A673 (cell line): Measurements from ENCODE around the gene LSM2. TPM values are rescaled to one million over a fixed set of nuclear protein-coding genes. Genes with fewer than 3 reads are reported as not detected.

Experiments
- BruUV-seq: library from RNA; stranded (reverse); fragments of 400-500 nt; replicated peaks from 2 replicates; lab custom pipeline; 2021; lab: Mats Ljungman, UMichigan
- CTCF ChIA-PET: fragments of 300-600 bp; sonication (Branson Sonifier 250); formaldehyde crosslinking; loops from one replicate; lab custom pipeline; 2022; ENCODE audit warnings: antibody characterized with exemption; lab: Charles Lee
- POLR2A ChIA-PET: fragments of 300-600 bp; sonication (Branson Sonifier 250); formaldehyde crosslinking; loops from one replicate; lab custom pipeline; 2022; ENCODE audit warnings: antibody characterized with exemption; ENCODE audit not compliant: low non-redundant PET; lab: Charles Lee
- DNase-seq: peaks from one replicate; pipeline ENCODE4 v3.0.0-alpha.2; 2015; ENCODE audit warnings: low spot score
- H3K27ac ChIP-seq: fragments of 200-600 bp; sonication (generic); 2 replicates; pipeline ENCODE4 v1.5.1; 2016; ENCODE audit warnings: mixed run types, low read depth, mild to moderate bottlenecking, mixed read lengths, antibody characterized with exemption, low read length; ENCODE audit not compliant: poor library complexity, severe bottlenecking
- H3K27me3 ChIP-seq: fragments of 200-600 bp; sonication (generic); replicated peaks from 2 replicates; pipeline ENCODE4 v1.6.1; 2017; ENCODE audit warnings: mixed run types, low read depth, mild to moderate bottlenecking, mixed read lengths, antibody characterized with exemption, low read length; ENCODE audit not compliant: insufficient read depth, poor library complexity
- H3K36me3 ChIP-seq: fragments of 200-600 bp; sonication (generic); 2 replicates; pipeline ENCODE4 v1.6.1; 2016; ENCODE audit warnings: mixed run types, mild to moderate bottlenecking, mixed read lengths, antibody characterized with exemption, low read length; ENCODE audit not compliant: insufficient read depth, poor library complexity, severe bottlenecking
- H3K4me1 ChIP-seq: fragments of 200-600 bp; sonication (generic); 2 replicates; pipeline ENCODE4 v1.6.1; 2017; ENCODE audit warnings: mixed run types, mild to moderate bottlenecking, mixed read lengths, antibody characterized with exemption, low read length; ENCODE audit not compliant: insufficient read depth, poor library complexity, severe bottlenecking
- H3K4me3 ChIP-seq: fragments of 200-600 bp; sonication (generic); 2 replicates; pipeline ENCODE4 v1.5.1; 2016; ENCODE audit warnings: low read depth, mixed run types, mild to moderate bottlenecking, mixed read lengths, low read length; ENCODE audit not compliant: poor library complexity, severe bottlenecking
- H3K9me3 ChIP-seq: fragments of 200-600 bp; sonication (generic); 2 replicates; pipeline ENCODE4 v1.6.1; 2016; ENCODE audit warnings: mixed run types, low read depth, mild to moderate bottlenecking, mixed read lengths, antibody characterized with exemption, low read length; ENCODE audit not compliant: poor library complexity, severe bottlenecking
- EZH2 ChIP-seq: fragments of 200-600 bp; sonication (generic); IDR thresholded peaks from 2 replicates; pipeline ENCODE4 v1.6.1; 2017; ENCODE audit warnings: borderline replicate concordance, low read depth, mild to moderate bottlenecking, mixed read lengths, antibody characterized with exemption, low read length; ENCODE audit not compliant: poor library complexity, severe bottlenecking
- intact Hi-C: fragments of 100-400 bp; cut with micrococcal nuclease; formaldehyde crosslinking; loops from one replicate; pipeline ENCODE4 v1.10.0; 2022; ENCODE audit not compliant: unreplicated experiment
- total RNA-seq: library from RNA; stranded (reverse); gene quantifications from 2 replicates; pipeline ENCODE4 v1.2.3, GENCODE V29; 2021
- TF ChIP-seq, protein P1 (sequence below): fragments of 300-800, 200-600 bp; sonication (generic); conservative IDR thresholded peaks from 2 replicates; pipeline ENCODE4 v1.5.1; 2017; ENCODE audit warnings: low read depth, mild to moderate bottlenecking, antibody characterized with exemption, low read length, moderate library complexity, mixed read lengths

The LSM2 gene
- total RNA-seq, 1 experiment from 2014 or later = 99.8 TPM

DNA sequence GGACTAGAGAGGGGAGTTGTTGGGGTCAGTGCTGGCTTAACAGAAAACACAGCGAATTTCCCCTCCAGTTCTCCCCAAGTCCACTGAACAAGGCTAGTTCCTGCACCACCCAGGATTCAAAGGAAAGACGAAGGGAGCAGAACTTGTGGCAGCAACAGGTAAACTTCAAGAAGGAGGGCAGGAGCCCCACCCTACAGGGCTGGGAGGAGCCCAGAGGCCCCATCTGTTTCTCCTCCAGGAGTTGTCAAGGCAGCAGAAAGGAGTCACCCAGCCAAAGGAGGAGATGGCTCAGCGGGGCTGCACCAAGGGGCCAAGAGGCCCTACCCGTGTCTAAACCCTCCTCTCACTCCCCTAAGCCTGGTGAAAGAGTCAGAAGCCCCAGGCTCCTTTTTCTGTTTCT lies 42.6 kb downstream of the LSM2 start:
- POLR2A ChIA-PET = no interaction called here
- no peak for TF ChIP-seq EZH2
- TF ChIP-seq, protein P1, sequence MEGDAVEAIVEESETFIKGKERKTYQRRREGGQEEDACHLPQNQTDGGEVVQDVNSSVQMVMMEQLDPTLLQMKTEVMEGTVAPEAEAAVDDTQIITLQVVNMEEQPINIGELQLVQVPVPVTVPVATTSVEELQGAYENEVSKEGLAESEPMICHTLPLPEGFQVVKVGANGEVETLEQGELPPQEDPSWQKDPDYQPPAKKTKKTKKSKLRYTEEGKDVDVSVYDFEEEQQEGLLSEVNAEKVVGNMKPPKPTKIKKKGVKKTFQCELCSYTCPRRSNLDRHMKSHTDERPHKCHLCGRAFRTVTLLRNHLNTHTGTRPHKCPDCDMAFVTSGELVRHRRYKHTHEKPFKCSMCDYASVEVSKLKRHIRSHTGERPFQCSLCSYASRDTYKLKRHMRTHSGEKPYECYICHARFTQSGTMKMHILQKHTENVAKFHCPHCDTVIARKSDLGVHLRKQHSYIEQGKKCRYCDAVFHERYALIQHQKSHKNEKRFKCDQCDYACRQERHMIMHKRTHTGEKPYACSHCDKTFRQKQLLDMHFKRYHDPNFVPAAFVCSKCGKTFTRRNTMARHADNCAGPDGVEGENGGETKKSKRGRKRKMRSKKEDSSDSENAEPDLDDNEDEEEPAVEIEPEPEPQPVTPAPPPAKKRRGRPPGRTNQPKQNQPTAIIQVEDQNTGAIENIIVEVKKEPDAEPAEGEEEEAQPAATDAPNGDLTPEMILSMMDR = no peak
- peak overlapping the region; percentile 23 for H3K27ac ChIP-seq
- CTCF ChIA-PET = no interaction called here
- H3K36me3 ChIP-seq = peaks cover 46% of the 10 kb centered on the region
- H3K27me3 ChIP-seq = no peaks in the 10 kb centered on the region
- H3K4me1 ChIP-seq = no peaks in the 10 kb centered on the region
- DNase-seq = no peak
- BruUV-seq = TSS peak; percentile 46
- H3K9me3 ChIP-seq = no peaks in the 10 kb centered on the region
- no peak overlapping the region for H3K4me3 ChIP-seq
- intact Hi-C loops = no loop called here

DNA sequence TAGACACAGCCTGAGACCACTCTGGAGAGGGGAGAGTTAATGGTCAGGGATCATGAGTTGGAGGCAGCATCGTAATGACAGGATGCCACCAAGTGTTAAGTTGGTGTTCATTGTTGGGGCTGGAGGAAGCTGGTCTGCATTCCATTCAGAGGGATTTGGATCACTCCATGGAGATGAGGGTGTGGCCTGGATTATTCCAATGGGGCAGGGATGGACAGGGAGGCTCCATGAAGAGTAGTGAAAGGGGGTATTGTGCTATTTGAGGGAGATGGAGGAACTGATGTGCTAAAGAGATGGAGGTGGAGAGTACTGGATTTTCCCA lies 43.2 kb downstream of the LSM2 start:
- DNase-seq = peak; percentile 59
- Histone ChIP-seq H3K27me3 (no peaks in the 10 kb centered on the region), H3K9me3 (no peaks in the 10 kb centered on the region), H3K4me1 (no peaks in the 10 kb centered on the region), H3K4me3 (no peak overlapping the region), H3K36me3 (peaks cover 53% of the 10 kb centered on the region), H3K27ac (peak overlapping the region; percentile 57)
- BruUV-seq = no TSS peak
- TF ChIP-seq, protein P1 = no peak
- no peak for TF ChIP-seq EZH2
- intact Hi-C loops = no loop called here
- ChIA-PET CTCF (no interaction called here), POLR2A (no interaction called here)

GRCh38 chr6:31762878-31763618 lies 43.7 kb downstream of the LSM2 start:
- CTCF ChIA-PET = no interaction called here
- DNase-seq = no peak
- Histone ChIP-seq H3K36me3 (peaks cover 58% of the 10 kb centered on the region), H3K9me3 (no peaks in the 10 kb centered on the region), H3K4me3 (no peak overlapping the region), H3K4me1 (no peaks in the 10 kb centered on the region), H3K27me3 (no peaks in the 10 kb centered on the region), H3K27ac (peak overlapping the region; percentile 57)
- BruUV-seq = no TSS peak
- intact Hi-C loops = no loop called here
- POLR2A ChIA-PET = no interaction called here
- TF ChIP-seq, protein P1 = no peak
- no peak for TF ChIP-seq EZH2
